ENCODE results near the gene FRMD4A. TPM values are rescaled to one million over a fixed set of nuclear protein-coding genes. Genes with fewer than 3 reads are reported as not detected.

FRMD4A gene
- total and polyA plus RNA-seq, 8 donors: 6.9 to 25.3 (median 11.3) TPM

DNA sequence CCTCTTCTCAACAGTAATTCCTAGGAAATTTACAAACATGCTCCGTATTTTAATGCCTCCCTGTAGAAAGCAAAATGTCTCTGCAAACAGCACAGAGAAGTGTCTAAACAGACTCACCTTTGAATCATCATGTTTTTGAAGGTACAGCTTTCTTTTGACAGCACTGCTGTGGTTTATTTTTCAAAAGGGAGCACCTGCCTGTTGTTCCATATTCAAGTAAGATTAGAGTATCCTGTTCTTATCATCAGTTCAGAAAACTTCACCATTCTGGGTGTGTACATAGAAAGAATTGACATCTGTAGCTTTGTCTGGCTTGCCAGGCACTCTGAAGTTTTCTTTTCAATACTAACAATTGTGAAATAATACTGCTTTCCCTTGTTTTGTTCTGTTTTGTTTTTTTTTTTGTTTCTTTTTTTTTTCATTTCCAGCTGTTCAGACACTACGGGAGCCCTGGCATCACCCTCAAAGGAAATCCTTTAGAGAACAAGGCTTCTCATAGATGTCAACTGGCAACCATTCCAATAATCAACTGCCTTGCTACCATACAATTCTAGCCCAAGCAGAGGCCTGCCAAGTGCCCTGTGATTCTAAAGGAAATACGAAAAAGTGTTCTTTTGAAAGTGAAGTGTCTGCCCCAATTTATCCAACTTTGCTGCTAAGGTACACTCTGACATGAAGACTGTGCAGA lies 468.0 kb downstream of the FRMD4A start:
- peaks cover 0 to 10% (median 4%) of the 10 kb centered on the region in 4 donors for H3K4me1 ChIP-seq
- H3K9me3 ChIP-seq: no peaks in the 10 kb centered on the region
- no peak for DNase-seq
- 19 to 44% (median 31%) methylated on average over 3 of the region's 3 CpGs for WGBS, 5 donors
- TF ChIP-seq POLR2A (IDR thresholded peaks at IDR 0.05) (no peak), POLR2AphosphoS5 (IDR thresholded peaks at IDR 0.05) (no peak), EP300 (IDR thresholded peaks at IDR 0.05) (no peak)
- TF ChIP-seq, protein P1, sequence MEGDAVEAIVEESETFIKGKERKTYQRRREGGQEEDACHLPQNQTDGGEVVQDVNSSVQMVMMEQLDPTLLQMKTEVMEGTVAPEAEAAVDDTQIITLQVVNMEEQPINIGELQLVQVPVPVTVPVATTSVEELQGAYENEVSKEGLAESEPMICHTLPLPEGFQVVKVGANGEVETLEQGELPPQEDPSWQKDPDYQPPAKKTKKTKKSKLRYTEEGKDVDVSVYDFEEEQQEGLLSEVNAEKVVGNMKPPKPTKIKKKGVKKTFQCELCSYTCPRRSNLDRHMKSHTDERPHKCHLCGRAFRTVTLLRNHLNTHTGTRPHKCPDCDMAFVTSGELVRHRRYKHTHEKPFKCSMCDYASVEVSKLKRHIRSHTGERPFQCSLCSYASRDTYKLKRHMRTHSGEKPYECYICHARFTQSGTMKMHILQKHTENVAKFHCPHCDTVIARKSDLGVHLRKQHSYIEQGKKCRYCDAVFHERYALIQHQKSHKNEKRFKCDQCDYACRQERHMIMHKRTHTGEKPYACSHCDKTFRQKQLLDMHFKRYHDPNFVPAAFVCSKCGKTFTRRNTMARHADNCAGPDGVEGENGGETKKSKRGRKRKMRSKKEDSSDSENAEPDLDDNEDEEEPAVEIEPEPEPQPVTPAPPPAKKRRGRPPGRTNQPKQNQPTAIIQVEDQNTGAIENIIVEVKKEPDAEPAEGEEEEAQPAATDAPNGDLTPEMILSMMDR (IDR thresholded peaks at IDR 0.05): no peak
- intact Hi-C loops (cut with DNase I; ENCODE audit: low total_unique reads): no loop called here
- no peaks in the 10 kb centered on the region for H3K27me3 ChIP-seq
- H3K4me3 ChIP-seq: no peak overlapping the region
- H3K27ac ChIP-seq: no peak overlapping the region
- H3K36me3 ChIP-seq: no peaks in the 10 kb centered on the region

DNA sequence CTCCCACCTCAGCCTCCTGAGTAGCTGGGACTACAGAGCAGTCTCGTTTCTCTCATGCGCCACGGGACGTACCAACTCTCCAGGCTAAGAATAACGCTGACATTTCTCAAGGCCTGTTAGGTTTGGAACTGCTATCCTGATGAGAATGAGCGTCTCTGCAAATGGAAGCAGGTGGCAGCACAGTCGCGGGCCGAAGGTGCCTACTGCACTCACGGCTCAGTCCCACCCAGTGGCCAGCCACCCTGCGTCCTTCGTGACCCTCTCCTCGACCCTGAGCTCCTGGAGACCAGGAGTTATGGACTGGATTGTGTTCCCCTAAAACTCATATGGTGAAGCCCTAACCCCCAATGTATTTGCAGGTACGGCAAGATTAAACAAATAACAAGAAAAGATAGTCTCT lies 469.8 kb downstream of the FRMD4A start:
- intact Hi-C loops (cut with DNase I; ENCODE audit: low total_unique reads): no loop called here
- H3K27ac ChIP-seq: no peak overlapping the region
- 93 to 97% (median 94%) methylated on average over 14 of the region's 14 CpGs for WGBS, 5 donors
- H3K27me3 ChIP-seq: no peaks in the 10 kb centered on the region
- no peak for DNase-seq
- H3K4me1 ChIP-seq: peaks cover 0 to 10% (median 4%) of the 10 kb centered on the region in 4 donors
- H3K9me3 ChIP-seq: no peaks in the 10 kb centered on the region
- no peak overlapping the region for H3K4me3 ChIP-seq
- TF ChIP-seq, protein P1 (IDR thresholded peaks at IDR 0.05): no peak
- TF ChIP-seq POLR2A (IDR thresholded peaks at IDR 0.05) (no peak), EP300 (IDR thresholded peaks at IDR 0.05) (no peak), POLR2AphosphoS5 (IDR thresholded peaks at IDR 0.05) (no peak)
- no peaks in the 10 kb centered on the region for H3K36me3 ChIP-seq

DNA sequence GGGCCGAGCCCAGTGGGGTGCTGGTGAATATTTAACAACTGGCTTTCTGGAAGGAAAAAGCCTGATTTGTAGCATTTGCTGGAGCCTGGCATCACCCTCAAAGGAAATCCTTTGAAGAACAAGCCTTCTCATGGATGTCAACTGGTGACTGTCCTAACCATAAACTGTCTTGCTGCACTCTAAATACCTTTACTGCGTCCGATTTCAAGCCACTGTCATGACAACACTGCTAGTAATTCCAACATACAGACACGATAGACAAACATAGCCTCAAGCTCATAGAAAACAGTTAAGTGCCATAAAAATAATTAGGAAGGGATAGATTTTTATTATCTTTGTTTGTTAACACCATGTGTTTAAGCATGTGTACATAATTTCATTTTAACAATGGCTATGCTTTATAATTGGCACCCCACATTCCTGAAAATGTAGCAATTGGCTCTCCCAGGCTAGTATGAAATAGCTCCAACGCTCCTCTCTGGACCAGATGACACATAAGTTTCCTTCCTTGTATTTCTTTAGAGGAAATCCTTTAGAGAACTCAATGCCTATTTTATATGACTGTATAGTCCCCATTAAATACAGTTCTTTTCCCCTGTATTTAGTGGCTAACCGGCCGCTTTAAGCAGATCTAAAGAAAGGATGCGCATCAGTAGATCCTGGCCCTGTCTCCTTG lies 470.6 kb downstream of the FRMD4A start:
- TF ChIP-seq POLR2AphosphoS5 (IDR thresholded peaks at IDR 0.05) (no peak), POLR2A (IDR thresholded peaks at IDR 0.05) (no peak)
- TF ChIP-seq, protein P1 (IDR thresholded peaks at IDR 0.05): no peak
- intact Hi-C loops (cut with DNase I; ENCODE audit: low total_unique reads): no loop called here
- Histone ChIP-seq H3K4me1 (peaks cover 0 to 10% (median 4%) of the 10 kb centered on the region in 4 donors), H3K27ac (no peak overlapping the region), H3K9me3 (no peaks in the 10 kb centered on the region), H3K36me3 (no peaks in the 10 kb centered on the region), H3K27me3 (no peaks in the 10 kb centered on the region), H3K4me3 (no peak overlapping the region)
- DNase-seq: no peak
- 69 to 86% (median 82%) methylated on average over 8 of the region's 8 CpGs for WGBS, 5 donors

DNA sequence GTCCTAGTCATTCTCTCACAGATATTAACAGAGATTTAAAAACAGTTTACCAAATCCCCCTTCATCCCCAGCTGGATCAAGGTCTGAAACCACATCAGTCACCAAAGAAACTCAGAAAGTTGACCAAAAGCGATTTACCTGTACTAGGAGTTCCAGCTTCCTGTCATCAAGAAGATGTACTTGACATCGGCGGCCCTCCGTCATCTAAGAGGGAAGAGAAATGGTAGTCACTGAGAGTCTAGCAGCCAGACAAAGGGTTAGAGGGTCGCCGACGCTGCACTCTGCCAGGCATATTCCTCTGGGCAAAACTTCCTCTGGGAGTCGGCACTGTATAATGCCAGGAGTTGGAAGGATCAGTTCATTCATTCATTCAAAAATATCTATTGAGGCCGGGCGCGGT lies 472.0 kb downstream of the FRMD4A start:
- 92 to 96% (median 95%) methylated on average over 11 of the region's 11 CpGs for WGBS, 5 donors
- Histone ChIP-seq H3K9me3 (no peaks in the 10 kb centered on the region), H3K27ac (no peak overlapping the region), H3K4me3 (no peak overlapping the region), H3K36me3 (no peaks in the 10 kb centered on the region), H3K4me1 (peaks cover 0 to 10% (median 4%) of the 10 kb centered on the region in 4 donors), H3K27me3 (no peaks in the 10 kb centered on the region)
- no peak for TF ChIP-seq POLR2A (IDR thresholded peaks at IDR 0.05)
- TF ChIP-seq EP300 (IDR thresholded peaks at IDR 0.05): no peak
- TF ChIP-seq, protein P1 (IDR thresholded peaks at IDR 0.05): no peak
- TF ChIP-seq POLR2AphosphoS5 (IDR thresholded peaks at IDR 0.05): no peak
- DNase-seq: no peak
- intact Hi-C loops (cut with DNase I; ENCODE audit: low total_unique reads): no loop called here

All from stomach (tissue), 9 donors.